ENCODE data around the gene PARD3. TPM values are rescaled to one million over a fixed set of nuclear protein-coding genes. Genes with fewer than 3 reads are reported as not detected.

Gene PARD3
- total RNA-seq, 1 donor from 2014 or later = 76.4 TPM

DNA sequence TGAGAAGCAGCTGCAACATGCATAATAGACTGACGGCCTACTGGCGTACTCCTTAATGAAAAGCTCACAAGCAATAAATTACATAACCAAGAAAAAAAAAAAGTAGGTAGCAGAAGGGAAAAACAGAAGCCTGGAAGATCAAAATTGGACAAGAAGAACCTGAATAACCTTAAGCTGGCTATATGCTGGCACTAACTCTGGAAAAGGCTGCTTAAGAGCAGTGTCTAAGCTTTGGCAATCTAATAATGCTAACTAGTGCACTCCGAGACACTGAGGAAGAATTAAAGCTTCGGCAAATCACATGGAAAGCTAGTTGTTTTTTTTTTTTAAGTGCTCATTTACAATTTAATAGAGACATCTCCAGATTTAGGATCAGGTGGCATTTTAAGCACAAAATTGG lies 441.9 kb downstream of the PARD3 start:
- no peak for DNase-seq (ENCODE audit: low read depth)
- TF ChIP-seq, protein P1, sequence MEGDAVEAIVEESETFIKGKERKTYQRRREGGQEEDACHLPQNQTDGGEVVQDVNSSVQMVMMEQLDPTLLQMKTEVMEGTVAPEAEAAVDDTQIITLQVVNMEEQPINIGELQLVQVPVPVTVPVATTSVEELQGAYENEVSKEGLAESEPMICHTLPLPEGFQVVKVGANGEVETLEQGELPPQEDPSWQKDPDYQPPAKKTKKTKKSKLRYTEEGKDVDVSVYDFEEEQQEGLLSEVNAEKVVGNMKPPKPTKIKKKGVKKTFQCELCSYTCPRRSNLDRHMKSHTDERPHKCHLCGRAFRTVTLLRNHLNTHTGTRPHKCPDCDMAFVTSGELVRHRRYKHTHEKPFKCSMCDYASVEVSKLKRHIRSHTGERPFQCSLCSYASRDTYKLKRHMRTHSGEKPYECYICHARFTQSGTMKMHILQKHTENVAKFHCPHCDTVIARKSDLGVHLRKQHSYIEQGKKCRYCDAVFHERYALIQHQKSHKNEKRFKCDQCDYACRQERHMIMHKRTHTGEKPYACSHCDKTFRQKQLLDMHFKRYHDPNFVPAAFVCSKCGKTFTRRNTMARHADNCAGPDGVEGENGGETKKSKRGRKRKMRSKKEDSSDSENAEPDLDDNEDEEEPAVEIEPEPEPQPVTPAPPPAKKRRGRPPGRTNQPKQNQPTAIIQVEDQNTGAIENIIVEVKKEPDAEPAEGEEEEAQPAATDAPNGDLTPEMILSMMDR (IDR thresholded peaks at IDR 0.05; ENCODE audit: insufficient read depth, low read length, poor library complexity, severe bottlenecking) = no peak
- no peaks in the 10 kb centered on the region for H3K36me3 ChIP-seq (ENCODE audit: control insufficient read depth, insufficient read depth, low read length)
- H3K4me3 ChIP-seq (ENCODE audit: low read depth, low read length) = no peak overlapping the region
- H3K27me3 ChIP-seq (ENCODE audit: control insufficient read depth, insufficient read depth, low read length) = no peaks in the 10 kb centered on the region

DNA sequence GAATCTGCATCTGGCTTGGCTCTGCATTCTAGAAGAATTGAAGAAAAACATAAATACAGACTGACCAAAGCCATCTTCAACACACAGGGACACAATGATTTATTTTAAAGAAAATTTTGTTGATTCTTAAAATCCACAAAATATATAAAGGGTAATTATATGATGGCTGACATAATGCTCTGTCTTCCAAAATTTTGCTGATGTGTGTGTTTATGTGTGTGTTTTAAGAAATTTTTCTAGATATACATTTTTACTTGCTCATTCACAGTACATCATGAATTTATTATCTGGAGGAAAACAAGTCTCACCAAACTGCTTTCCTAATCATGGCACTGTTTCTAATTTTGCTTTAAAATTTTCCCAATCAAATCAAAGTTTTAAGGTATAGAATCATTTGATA lies 442.6 kb downstream of the PARD3 start:
- Histone ChIP-seq H3K36me3 (ENCODE audit: control insufficient read depth, insufficient read depth, low read length) (no peaks in the 10 kb centered on the region), H3K4me3 (ENCODE audit: low read depth, low read length) (no peak overlapping the region), H3K27me3 (ENCODE audit: control insufficient read depth, insufficient read depth, low read length) (no peaks in the 10 kb centered on the region)
- no peak for DNase-seq (ENCODE audit: low read depth)
- TF ChIP-seq, protein P1 (IDR thresholded peaks at IDR 0.05; ENCODE audit: insufficient read depth, low read length, poor library complexity, severe bottlenecking) = no peak

DNA sequence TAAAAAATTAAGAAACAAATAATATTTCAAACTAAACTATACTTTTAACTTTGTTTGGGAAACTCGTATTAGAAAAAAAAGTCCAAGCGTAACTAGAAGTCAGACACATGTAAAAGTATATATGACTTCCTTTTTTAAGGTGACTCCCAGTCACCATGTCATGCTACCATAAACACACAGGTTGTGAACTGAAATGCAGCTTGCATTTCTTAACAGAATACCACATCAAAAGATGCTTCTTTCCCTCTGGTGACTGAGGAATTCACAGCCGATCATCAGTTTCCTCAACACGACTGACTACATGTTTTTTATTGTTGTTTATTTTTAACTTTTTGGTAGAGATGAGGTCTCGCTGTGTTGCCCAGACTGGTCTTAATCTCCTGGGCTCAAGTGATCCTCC lies 445.0 kb downstream of the PARD3 start:
- TF ChIP-seq, protein P1 (IDR thresholded peaks at IDR 0.05; ENCODE audit: insufficient read depth, low read length, poor library complexity, severe bottlenecking) = no peak
- Histone ChIP-seq H3K4me3 (ENCODE audit: low read depth, low read length) (no peak overlapping the region), H3K27me3 (ENCODE audit: control insufficient read depth, insufficient read depth, low read length) (no peaks in the 10 kb centered on the region), H3K36me3 (ENCODE audit: control insufficient read depth, insufficient read depth, low read length) (no peaks in the 10 kb centered on the region)
- no peak for DNase-seq (ENCODE audit: low read depth)

DNA sequence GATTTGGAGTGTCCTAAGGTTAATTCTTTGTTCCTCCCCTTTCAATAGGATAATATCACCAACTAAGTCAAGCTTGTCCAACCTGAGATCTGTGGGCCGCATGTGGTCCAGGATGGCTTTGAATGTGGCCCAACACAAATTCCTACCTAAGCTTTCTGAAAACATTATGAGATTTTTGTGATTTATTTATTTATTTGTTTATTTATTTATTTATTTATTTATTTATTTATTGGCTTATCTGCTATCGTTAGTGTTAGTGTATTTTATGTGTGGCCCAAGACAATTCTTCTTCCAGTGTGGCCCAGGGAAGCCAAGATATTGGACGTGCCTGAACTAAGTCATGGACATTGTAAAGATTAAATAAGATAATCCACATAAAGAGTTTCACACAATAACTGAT lies 446.0 kb downstream of the PARD3 start:
- no peaks in the 10 kb centered on the region for H3K27me3 ChIP-seq (ENCODE audit: control insufficient read depth, insufficient read depth, low read length)
- TF ChIP-seq, protein P1 (IDR thresholded peaks at IDR 0.05; ENCODE audit: insufficient read depth, low read length, poor library complexity, severe bottlenecking) = no peak
- H3K36me3 ChIP-seq (ENCODE audit: control insufficient read depth, insufficient read depth, low read length) = no peaks in the 10 kb centered on the region
- no peak for DNase-seq (ENCODE audit: low read depth)
- no peak overlapping the region for H3K4me3 ChIP-seq (ENCODE audit: low read depth, low read length)

DNA sequence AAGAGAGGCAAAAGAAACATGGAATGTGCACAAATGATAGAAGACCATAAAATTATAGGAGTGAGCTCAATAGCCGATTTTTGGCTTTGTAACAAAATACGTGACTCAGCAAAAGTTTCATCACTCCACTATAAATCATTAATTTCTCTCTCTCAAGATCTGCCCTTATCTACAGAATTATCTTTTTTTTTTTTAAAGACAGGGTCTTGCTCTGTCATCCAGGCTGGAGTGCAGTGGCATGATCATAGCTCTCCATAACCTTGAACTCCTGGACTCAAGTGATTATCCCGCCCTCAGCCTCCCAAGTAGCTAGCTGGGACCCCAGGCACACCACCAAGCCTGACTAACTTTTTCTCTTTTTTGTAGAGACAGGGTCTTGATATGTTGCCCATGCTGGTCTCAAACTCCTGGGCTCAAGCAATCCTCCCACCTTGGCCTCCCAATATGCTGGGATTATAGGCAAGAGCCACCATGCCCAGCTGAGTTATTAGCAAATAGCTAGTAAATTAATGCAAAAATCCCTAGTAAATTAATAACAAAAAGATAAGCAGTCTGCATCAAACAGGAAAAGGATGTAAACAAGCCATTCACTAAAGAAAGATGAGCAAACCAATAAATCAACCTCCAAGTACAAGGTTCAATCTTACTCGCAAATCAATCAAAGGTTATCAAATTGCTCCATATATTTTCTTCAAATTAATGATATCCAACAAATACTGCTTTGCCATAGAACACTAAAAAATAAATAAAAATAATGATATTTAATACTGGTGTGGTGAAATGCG lies 450.7 kb downstream of the PARD3 start:
- H3K27me3 ChIP-seq (ENCODE audit: control insufficient read depth, insufficient read depth, low read length) = no peaks in the 10 kb centered on the region
- TF ChIP-seq, protein P1 (IDR thresholded peaks at IDR 0.05; ENCODE audit: insufficient read depth, low read length, poor library complexity, severe bottlenecking) = no peak
- H3K4me3 ChIP-seq (ENCODE audit: low read depth, low read length) = no peak overlapping the region
- no peak for DNase-seq (ENCODE audit: low read depth)
- no peaks in the 10 kb centered on the region for H3K36me3 ChIP-seq (ENCODE audit: control insufficient read depth, insufficient read depth, low read length)

DNA sequence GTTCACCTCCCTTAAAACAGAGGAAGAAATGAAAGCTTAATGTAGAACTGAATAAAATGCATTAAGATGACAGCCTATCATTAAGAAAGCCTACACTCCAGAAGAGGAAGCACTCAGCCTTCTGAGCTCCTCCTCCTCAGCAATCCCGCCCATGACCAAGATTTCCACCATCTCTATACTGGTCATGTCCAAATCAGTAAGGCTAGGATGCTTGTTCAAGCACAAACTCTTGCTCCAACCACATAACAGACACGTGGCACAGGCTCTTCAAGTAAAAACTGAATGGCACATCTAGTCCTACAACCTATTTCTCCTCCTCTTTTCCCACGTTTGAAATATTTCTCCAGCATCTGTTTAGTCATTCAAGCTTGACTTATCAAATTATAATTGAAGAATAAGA lies 454.1 kb downstream of the PARD3 start:
- no peaks in the 10 kb centered on the region for H3K36me3 ChIP-seq (ENCODE audit: control insufficient read depth, insufficient read depth, low read length)

More for the DNA sequence above, 454.1 kb downstream of the PARD3 start:
- TF ChIP-seq, protein P1 (IDR thresholded peaks at IDR 0.05; ENCODE audit: insufficient read depth, low read length, poor library complexity, severe bottlenecking) = no peak
- Histone ChIP-seq H3K4me3 (ENCODE audit: low read depth, low read length) (no peak overlapping the region), H3K27me3 (ENCODE audit: control insufficient read depth, insufficient read depth, low read length) (no peaks in the 10 kb centered on the region)
- DNase-seq (ENCODE audit: low read depth) = no peak

Measured in kidney epithelial cell (primary cell).